ENCODE results near the gene DOK3. TPM values are rescaled to one million over a fixed set of nuclear protein-coding genes. Genes with fewer than 3 reads are reported as not detected.

The DOK3 gene
- total and polyA plus RNA-seq, 10 of the 15 experiments (the other 5 are each of a cell fraction or from before 2014, with no cell fraction given) = 6.6 to 107 (median 52.1) TPM

DNA sequence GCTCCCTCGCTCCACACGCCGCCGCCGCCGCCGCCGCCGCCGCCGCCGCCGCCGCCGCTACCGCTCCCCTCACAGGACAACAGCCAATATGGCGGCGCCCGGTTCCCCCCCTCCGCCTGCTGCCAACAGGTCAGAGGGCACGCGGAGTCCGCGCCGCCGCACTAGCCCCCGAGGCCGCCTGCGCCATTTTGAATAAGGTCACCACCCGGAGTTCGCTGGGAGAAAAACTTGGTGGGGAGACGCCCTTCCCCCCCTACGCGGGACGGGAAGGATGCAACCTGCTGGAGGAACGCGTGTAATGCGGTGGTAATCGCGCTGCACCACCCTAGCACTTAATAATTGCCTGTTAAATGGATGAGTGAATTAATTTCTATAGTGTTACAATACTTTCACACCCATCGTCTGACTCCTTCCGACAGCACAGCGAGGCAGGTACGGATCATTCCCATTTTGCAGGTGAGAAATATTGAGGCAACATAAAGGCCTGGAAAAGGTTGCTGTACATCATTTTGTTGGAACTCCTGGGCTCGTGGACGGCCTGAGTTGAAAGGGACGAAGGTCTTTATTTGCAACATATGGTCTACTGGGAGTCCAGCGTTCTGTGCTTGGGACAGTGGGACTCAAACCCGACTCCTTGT is 45.0 kb upstream of the DOK3 start, which contains the start of gene FAM193B (continued):
- TF ChIP-seq, protein P1, sequence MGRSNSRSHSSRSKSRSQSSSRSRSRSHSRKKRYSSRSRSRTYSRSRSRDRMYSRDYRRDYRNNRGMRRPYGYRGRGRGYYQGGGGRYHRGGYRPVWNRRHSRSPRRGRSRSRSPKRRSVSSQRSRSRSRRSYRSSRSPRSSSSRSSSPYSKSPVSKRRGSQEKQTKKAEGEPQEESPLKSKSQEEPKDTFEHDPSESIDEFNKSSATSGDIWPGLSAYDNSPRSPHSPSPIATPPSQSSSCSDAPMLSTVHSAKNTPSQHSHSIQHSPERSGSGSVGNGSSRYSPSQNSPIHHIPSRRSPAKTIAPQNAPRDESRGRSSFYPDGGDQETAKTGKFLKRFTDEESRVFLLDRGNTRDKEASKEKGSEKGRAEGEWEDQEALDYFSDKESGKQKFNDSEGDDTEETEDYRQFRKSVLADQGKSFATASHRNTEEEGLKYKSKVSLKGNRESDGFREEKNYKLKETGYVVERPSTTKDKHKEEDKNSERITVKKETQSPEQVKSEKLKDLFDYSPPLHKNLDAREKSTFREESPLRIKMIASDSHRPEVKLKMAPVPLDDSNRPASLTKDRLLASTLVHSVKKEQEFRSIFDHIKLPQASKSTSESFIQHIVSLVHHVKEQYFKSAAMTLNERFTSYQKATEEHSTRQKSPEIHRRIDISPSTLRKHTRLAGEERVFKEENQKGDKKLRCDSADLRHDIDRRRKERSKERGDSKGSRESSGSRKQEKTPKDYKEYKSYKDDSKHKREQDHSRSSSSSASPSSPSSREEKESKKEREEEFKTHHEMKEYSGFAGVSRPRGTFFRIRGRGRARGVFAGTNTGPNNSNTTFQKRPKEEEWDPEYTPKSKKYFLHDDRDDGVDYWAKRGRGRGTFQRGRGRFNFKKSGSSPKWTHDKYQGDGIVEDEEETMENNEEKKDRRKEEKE (IDR thresholded peaks at IDR 0.05) = no peak
- TF ChIP-seq, protein P2, sequence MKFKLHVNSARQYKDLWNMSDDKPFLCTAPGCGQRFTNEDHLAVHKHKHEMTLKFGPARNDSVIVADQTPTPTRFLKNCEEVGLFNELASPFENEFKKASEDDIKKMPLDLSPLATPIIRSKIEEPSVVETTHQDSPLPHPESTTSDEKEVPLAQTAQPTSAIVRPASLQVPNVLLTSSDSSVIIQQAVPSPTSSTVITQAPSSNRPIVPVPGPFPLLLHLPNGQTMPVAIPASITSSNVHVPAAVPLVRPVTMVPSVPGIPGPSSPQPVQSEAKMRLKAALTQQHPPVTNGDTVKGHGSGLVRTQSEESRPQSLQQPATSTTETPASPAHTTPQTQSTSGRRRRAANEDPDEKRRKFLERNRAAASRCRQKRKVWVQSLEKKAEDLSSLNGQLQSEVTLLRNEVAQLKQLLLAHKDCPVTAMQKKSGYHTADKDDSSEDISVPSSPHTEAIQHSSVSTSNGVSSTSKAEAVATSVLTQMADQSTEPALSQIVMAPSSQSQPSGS (IDR thresholded peaks at IDR 0.05; ENCODE audit: low read length) = no peak
- TF ChIP-seq RB1 (IDR thresholded peaks at IDR 0.05; ENCODE audit: borderline replicate concordance) (no peak), MTA2 (IDR thresholded peaks at IDR 0.05; ENCODE audit: low read depth) (peak; percentile 74), SREBF1 (IDR thresholded peaks at IDR 0.05; ENCODE audit: low read length) (peak; percentile 75), EGR1 (IDR thresholded peaks at IDR 0.05; ENCODE audit: borderline replicate concordance in 1 of 2, low read depth in 2 of 2, low read length in 2 of 2) (no peak), JUND (IDR thresholded peaks at IDR 0.05; ENCODE audit: low read depth, low read length) (no peak), NR2C1 (IDR thresholded peaks at IDR 0.05) (peak; percentile 99), FOXM1 (IDR thresholded peaks at IDR 0.05; ENCODE audit: low read depth, low read length) (no peak), MTA3 (IDR thresholded peaks at IDR 0.05; ENCODE audit: borderline replicate concordance, low read length) (no peak), IKZF1 (conservative IDR thresholded peaks at IDR 0.05) (peak; percentile 91)
- TF ChIP-seq, protein P3, sequence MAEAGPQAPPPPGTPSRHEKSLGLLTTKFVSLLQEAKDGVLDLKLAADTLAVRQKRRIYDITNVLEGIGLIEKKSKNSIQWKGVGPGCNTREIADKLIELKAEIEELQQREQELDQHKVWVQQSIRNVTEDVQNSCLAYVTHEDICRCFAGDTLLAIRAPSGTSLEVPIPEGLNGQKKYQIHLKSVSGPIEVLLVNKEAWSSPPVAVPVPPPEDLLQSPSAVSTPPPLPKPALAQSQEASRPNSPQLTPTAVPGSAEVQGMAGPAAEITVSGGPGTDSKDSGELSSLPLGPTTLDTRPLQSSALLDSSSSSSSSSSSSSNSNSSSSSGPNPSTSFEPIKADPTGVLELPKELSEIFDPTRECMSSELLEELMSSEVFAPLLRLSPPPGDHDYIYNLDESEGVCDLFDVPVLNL (IDR thresholded peaks at IDR 0.05; ENCODE audit: low read depth, low read length) = no peak
- TF ChIP-seq, protein P4, sequence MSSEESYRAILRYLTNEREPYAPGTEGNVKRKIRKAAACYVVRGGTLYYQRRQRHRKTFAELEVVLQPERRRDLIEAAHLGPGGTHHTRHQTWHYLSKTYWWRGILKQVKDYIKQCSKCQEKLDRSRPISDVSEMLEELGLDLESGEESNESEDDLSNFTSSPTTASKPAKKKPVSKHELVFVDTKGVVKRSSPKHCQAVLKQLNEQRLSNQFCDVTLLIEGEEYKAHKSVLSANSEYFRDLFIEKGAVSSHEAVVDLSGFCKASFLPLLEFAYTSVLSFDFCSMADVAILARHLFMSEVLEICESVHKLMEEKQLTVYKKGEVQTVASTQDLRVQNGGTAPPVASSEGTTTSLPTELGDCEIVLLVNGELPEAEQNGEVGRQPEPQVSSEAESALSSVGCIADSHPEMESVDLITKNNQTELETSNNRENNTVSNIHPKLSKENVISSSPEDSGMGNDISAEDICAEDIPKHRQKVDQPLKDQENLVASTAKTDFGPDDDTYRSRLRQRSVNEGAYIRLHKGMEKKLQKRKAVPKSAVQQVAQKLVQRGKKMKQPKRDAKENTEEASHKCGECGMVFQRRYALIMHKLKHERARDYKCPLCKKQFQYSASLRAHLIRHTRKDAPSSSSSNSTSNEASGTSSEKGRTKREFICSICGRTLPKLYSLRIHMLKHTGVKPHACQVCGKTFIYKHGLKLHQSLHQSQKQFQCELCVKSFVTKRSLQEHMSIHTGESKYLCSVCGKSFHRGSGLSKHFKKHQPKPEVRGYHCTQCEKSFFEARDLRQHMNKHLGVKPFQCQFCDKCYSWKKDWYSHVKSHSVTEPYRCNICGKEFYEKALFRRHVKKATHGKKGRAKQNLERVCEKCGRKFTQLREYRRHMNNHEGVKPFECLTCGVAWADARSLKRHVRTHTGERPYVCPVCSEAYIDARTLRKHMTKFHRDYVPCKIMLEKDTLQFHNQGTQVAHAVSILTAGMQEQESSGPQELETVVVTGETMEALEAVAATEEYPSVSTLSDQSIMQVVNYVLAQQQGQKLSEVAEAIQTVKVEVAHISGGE (CRISPR knock-in tag; IDR thresholded peaks at IDR 0.05) = no peak
- TF ChIP-seq, protein P5, sequence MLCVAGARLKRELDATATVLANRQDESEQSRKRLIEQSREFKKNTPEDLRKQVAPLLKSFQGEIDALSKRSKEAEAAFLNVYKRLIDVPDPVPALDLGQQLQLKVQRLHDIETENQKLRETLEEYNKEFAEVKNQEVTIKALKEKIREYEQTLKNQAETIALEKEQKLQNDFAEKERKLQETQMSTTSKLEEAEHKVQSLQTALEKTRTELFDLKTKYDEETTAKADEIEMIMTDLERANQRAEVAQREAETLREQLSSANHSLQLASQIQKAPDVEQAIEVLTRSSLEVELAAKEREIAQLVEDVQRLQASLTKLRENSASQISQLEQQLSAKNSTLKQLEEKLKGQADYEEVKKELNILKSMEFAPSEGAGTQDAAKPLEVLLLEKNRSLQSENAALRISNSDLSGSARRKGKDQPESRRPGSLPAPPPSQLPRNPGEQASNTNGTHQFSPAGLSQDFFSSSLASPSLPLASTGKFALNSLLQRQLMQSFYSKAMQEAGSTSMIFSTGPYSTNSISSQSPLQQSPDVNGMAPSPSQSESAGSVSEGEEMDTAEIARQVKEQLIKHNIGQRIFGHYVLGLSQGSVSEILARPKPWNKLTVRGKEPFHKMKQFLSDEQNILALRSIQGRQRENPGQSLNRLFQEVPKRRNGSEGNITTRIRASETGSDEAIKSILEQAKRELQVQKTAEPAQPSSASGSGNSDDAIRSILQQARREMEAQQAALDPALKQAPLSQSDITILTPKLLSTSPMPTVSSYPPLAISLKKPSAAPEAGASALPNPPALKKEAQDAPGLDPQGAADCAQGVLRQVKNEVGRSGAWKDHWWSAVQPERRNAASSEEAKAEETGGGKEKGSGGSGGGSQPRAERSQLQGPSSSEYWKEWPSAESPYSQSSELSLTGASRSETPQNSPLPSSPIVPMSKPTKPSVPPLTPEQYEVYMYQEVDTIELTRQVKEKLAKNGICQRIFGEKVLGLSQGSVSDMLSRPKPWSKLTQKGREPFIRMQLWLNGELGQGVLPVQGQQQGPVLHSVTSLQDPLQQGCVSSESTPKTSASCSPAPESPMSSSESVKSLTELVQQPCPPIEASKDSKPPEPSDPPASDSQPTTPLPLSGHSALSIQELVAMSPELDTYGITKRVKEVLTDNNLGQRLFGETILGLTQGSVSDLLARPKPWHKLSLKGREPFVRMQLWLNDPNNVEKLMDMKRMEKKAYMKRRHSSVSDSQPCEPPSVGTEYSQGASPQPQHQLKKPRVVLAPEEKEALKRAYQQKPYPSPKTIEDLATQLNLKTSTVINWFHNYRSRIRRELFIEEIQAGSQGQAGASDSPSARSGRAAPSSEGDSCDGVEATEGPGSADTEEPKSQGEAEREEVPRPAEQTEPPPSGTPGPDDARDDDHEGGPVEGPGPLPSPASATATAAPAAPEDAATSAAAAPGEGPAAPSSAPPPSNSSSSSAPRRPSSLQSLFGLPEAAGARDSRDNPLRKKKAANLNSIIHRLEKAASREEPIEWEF (IDR thresholded peaks at IDR 0.05; ENCODE audit: insufficient replicate concordance, low read depth, low read length) = no peak

Measured in GM12878 (cell line).